IPS-15b (cell line): ENCODE results near the gene PEAK1.
A peak's percentile ranks its signal among the peaks of the same experiment; 100 is the strongest.

Experiments used
- H3K27me3 ChIP-seq: one replicate; pipeline ENCODE4 v1.6.1; 2013; ENCODE audit warnings: low read length; ENCODE audit not compliant: control insufficient read depth, insufficient read depth
- H3K36me3 ChIP-seq: one replicate; pipeline ENCODE4 v1.6.1; 2013; ENCODE audit warnings: low read length; ENCODE audit not compliant: control insufficient read depth, insufficient read depth
- H3K4me1 ChIP-seq: one replicate; pipeline ENCODE4 v1.6.1; 2013; ENCODE audit warnings: mild to moderate bottlenecking, low read length; ENCODE audit not compliant: control insufficient read depth, insufficient read depth
- H3K4me3 ChIP-seq: one replicate; pipeline ENCODE4 v1.5.1; 2013; ENCODE audit warnings: low read depth, low read length
- H3K9ac ChIP-seq: one replicate; pipeline ENCODE4 v1.6.1; 2013; ENCODE audit warnings: low read depth, mild to moderate bottlenecking, low read length
- H3K9me3 ChIP-seq: one replicate; pipeline ENCODE4 v1.6.1; 2013; ENCODE audit warnings: mild to moderate bottlenecking, low read length; ENCODE audit not compliant: control insufficient read depth, insufficient read depth

Gene PEAK1, protein sequence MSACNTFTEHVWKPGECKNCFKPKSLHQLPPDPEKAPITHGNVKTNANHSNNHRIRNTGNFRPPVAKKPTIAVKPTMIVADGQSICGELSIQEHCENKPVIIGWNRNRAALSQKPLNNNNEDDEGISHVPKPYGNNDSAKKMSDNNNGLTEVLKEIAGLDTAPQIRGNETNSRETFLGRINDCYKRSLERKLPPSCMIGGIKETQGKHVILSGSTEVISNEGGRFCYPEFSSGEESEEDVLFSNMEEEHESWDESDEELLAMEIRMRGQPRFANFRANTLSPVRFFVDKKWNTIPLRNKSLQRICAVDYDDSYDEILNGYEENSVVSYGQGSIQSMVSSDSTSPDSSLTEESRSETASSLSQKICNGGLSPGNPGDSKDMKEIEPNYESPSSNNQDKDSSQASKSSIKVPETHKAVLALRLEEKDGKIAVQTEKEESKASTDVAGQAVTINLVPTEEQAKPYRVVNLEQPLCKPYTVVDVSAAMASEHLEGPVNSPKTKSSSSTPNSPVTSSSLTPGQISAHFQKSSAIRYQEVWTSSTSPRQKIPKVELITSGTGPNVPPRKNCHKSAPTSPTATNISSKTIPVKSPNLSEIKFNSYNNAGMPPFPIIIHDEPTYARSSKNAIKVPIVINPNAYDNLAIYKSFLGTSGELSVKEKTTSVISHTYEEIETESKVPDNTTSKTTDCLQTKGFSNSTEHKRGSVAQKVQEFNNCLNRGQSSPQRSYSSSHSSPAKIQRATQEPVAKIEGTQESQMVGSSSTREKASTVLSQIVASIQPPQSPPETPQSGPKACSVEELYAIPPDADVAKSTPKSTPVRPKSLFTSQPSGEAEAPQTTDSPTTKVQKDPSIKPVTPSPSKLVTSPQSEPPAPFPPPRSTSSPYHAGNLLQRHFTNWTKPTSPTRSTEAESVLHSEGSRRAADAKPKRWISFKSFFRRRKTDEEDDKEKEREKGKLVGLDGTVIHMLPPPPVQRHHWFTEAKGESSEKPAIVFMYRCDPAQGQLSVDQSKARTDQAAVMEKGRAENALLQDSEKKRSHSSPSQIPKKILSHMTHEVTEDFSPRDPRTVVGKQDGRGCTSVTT (N-terminal part only)

DNA sequence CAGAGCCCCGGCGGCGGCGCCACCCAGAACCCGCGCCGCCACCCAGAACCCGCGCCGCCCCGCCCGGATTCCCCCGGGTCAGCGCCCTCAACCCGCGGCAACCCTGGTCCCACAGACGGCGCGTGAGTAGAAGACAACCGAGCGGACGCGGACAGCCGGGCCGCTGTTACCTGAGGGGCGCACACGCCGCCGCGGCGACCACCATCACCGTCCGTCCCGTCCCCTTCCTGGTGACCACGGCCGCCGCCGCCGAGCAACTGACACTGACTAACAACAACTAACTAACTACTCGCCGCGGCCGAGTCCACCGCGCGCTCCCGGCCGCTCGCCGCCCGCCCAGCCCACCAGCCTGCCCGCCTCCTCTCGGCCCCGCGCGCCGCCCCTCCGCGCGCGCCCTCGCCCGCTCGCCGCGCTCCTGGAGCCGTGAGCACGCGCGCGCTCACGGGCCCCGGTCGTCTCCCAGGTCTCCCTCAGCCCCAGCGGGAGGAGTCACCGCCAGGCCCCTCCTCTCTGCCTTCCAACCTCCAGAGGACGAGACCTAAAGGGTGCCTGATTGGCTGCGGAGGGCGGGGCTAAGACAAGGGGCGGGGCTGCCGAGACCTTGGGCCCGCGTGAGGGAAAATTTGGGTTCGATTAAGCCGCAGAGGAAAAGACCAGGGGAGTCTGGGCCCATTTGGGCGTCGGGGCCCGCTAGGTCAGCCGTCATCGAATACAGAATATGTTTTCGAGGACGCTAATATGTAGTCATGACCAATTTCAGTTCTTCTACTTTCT, at the start of gene PEAK1:
Gene PEAK1 (minus strand): TSS at position 269 of the 774 bp plus-strand sequence. CDS start 238,178 bp downstream, outside the sequence.
- peak within 1 kb of the TSS; percentile 95 for H3K4me3 ChIP-seq
- peaks cover 33% of the 10 kb centered on the region for H3K4me1 ChIP-seq
- H3K27me3 ChIP-seq, result peaks cover 9% of the 10 kb centered on the region
- H3K36me3 ChIP-seq, result no peaks in the 10 kb centered on the region
- peak within 1 kb of the TSS; percentile 93 for H3K9ac ChIP-seq
- no peaks in the 10 kb centered on the region for H3K9me3 ChIP-seq

DNA sequence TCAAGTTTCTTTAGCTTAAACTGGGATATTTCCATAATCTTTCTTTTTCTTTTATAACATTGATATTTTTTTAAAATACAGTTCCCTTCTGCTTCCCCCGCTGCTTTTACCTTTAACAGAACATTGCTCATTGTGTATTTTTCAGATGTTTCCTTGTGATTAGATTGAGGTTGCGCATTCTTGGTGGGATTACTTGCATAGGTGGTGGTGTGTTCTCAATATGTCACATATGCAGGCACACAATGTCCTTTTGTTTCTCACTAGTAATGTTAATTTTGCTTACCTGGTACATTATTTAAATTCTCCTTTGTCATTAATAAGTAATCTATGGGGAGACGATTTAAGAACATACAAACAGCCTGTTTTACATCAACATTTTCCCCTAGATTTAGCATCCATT, 49.0 kb upstream of the PEAK1 start:
- Histone ChIP-seq H3K4me3 (no peak overlapping the region), H3K9me3 (no peaks in the 10 kb centered on the region), H3K36me3 (no peaks in the 10 kb centered on the region), H3K4me1 (peaks cover 16% of the 10 kb centered on the region), H3K27me3 (no peaks in the 10 kb centered on the region), H3K9ac (no peak overlapping the region)

DNA sequence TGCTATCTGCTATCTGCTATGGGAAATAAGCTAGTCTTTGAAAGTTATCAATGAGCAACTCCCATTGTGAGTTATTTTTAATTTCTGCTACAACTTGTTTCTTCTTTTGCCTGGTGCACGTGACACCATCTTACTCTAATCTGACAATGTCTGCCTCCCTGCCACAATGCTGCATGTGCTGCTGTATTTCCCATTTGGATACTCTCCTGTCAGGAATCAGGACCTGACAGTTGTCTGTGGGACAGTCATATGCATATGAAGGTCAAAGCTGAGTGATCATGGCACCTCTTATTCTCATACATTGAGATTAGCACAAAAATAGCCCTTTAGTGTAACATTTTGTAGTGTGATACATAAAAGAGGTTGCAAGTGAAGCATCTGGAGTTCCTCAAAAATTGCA, 46.6 kb upstream of the PEAK1 start:
- Histone ChIP-seq H3K27me3 (no peaks in the 10 kb centered on the region), H3K4me1 (peaks cover 16% of the 10 kb centered on the region), H3K4me3 (no peak overlapping the region), H3K36me3 (no peaks in the 10 kb centered on the region), H3K9ac (no peak overlapping the region), H3K9me3 (no peaks in the 10 kb centered on the region)

DNA sequence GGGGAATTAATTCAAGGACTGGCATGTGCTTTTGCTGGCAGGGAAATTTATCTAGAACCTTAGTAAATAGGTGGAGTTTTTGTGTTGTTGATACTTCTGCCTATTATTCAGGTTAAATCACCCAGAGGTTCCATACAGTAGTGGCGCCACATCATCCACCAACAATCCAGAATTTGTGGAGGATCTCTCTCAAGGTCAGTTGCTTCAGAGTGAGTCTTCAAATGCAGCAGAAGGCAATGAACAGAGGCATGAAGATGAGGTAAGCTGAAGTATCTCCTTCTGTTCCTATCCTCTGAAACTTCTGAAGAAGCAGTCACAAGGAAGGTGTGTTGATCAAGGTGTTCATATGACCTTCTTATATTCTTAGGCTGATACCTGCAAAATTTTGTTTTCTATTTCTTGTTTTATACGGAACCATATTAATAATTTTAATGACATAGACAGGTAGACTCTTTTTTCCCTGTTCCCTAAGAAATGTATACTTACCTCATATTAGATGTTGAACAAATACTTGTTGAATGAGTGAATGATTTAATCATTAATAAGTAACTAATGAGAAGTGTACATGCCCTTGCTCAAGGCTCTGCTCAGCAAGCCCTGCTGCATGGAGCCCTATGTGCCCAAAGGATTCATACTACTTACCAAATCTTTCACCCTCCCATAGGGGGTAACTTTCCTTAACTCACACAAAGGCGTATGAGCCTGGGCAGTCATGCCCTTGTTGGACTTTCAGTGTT, 44.4 kb upstream of the PEAK1 start:
- Histone ChIP-seq H3K36me3 (no peaks in the 10 kb centered on the region), H3K4me3 (no peak overlapping the region), H3K9ac (no peak overlapping the region), H3K9me3 (no peaks in the 10 kb centered on the region), H3K27me3 (no peaks in the 10 kb centered on the region), H3K4me1 (peaks cover 16% of the 10 kb centered on the region)

DNA sequence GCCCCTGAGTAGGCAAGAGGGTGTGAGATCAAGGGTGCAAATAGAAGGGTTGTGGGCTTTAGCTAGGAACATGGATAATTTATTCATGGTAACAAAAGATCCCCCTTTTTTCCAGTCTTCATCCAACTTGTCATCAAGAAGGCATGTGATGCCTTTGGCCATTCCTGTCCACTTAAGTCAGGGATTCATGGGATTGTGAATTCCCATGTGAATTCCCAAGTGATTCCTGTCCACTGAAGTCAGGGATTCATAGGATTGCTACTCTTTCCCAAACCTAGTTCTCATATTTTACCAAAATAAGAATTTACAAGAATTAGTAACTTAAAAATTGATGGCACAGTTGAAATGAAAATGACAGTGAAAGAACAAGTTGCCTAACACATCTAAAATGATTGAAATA, 41.6 kb upstream of the PEAK1 start:
- H3K4me1 ChIP-seq, result peaks cover 6% of the 10 kb centered on the region
- H3K36me3 ChIP-seq, result no peaks in the 10 kb centered on the region
- H3K27me3 ChIP-seq, result no peaks in the 10 kb centered on the region
- no peaks in the 10 kb centered on the region for H3K9me3 ChIP-seq
- H3K4me3 ChIP-seq, result no peak overlapping the region
- H3K9ac ChIP-seq, result no peak overlapping the region

DNA sequence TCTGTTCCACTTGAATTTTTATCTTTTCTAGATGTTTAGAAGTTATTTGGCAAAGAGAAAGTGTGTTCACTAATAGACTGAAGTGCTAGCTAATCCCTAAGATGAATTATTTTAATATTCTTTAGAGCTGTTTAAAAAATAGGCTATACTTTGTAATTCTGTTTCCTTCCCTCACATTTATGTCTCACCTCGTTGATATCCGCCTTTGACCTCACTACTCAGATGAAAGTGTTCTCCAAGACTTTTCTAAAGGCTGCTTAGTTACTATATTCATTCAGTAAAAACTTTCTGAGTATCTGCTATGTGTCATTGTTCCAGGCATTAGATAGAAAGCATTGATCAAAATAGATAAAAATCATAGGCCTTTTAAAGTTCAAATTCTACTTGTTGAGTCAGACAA, 39.1 kb upstream of the PEAK1 start:
- H3K4me1 ChIP-seq, result peaks cover 6% of the 10 kb centered on the region

DNA sequence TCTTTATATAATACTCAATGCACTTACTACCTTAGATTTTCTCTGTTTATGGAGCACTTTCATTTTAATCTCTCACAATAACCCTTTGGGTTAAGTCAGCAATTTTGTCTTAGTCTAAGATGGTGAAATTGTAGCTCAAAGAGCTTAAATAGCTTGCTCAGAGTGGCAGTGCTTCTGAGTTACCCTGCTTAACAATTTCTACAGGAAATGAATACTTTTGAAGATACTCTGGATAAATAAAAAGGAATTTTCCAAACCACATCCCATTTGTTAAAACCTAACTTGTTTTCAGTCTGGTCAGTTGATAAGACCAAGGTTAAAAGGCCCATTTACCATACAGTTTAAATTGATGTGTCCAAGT, 38.0 kb upstream of the PEAK1 start:
- Histone ChIP-seq H3K4me1 (peaks cover 6% of the 10 kb centered on the region), H3K36me3 (no peaks in the 10 kb centered on the region), H3K9me3 (no peaks in the 10 kb centered on the region), H3K27me3 (no peaks in the 10 kb centered on the region), H3K4me3 (no peak overlapping the region), H3K9ac (no peak overlapping the region)

More for the DNA sequence above, 39.1 kb upstream of the PEAK1 start:
- H3K9ac ChIP-seq, result no peak overlapping the region
- no peaks in the 10 kb centered on the region for H3K27me3 ChIP-seq
- no peak overlapping the region for H3K4me3 ChIP-seq
- no peaks in the 10 kb centered on the region for H3K9me3 ChIP-seq
- no peaks in the 10 kb centered on the region for H3K36me3 ChIP-seq

DNA sequence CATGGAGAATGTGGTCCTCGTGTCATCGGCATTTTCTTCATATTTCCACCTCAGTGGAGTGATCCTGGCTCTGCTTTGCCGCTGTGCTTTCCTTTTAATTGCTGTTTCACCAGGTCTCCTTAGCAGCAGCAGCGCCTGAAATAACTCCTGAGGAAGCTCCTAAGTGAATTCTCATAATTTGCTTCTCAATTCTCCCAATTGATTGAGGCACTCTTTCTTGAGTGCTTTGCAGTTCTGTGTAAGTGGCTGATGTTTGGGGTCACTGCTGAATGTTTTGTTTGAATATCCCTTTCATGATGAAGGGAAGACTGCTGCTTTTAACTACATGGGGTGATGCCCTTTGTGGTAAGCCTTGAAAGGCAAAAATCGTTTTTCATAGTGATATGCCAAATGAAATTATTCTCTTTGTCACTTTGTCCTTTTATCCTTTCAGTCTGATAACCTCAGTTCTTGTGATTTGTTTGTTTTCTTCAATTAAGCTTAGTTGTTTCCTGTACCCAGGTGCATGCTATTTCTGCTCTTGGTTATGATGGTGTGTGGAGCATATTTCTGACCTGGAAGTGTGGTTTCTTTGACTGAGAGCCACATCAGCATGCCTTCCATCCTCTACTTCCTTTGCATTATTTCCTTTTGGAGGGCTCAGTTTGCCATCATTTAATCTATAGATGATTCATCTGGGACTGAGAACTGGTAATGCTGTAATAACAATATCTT, 37.4 kb upstream of the PEAK1 start:
- H3K9me3 ChIP-seq, result no peaks in the 10 kb centered on the region
- H3K27me3 ChIP-seq, result no peaks in the 10 kb centered on the region
- no peak overlapping the region for H3K9ac ChIP-seq
- H3K36me3 ChIP-seq, result no peaks in the 10 kb centered on the region
- peaks cover 6% of the 10 kb centered on the region for H3K4me1 ChIP-seq
- H3K4me3 ChIP-seq, result no peak overlapping the region

DNA sequence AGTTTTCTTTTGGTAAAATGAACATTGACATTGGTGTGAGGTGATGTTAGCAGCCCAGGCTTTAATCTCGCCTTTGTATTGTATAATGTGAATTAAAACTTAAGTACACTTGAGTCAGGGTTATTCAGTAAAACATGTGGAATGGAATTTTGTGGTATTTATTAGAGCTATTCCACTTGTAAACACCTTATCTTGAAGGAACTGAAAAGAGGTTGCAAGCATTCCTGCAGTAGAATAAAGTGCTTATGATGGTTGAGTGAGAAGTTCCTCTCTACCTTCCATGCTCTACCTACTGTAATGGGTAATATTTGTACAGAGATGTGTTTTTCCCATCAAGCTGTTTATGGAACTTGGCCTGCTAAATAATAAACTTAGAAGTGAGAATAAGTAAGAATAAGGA, 36.8 kb upstream of the PEAK1 start:
- Histone ChIP-seq H3K4me3 (no peak overlapping the region), H3K4me1 (peaks cover 6% of the 10 kb centered on the region), H3K36me3 (no peaks in the 10 kb centered on the region), H3K9me3 (no peaks in the 10 kb centered on the region), H3K27me3 (no peaks in the 10 kb centered on the region), H3K9ac (no peak overlapping the region)

DNA sequence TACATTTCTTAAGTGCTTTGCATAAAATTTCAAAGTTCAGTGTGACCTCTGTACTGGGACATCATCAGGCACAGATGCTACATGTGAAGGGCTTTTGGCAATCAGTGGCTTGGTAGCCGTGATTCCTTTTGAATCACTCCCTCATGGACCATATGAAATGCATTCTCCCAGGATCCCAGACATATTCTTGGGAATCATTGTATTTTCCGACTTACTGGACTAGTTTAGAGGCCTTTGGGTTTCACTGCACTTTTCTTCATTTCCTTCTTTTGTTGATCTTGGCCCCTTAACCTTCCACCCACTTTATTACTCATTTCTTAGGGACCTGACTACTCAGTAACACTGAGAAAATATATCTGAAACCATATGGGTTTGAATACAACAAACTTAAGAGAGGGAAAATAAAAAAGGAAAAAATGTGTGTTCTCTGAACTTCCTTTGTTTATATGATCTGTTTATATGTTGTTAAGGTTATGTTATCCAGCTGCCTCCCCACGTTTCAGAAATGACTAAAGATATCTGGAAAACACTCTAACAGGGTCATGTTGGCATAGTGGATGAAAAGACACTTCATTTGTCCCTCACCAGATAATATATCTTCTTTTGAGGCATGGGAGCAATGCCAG, 35.9 kb upstream of the PEAK1 start:
- Histone ChIP-seq H3K36me3 (no peaks in the 10 kb centered on the region), H3K27me3 (no peaks in the 10 kb centered on the region)

More for the DNA sequence above, 35.9 kb upstream of the PEAK1 start:
- H3K4me1 ChIP-seq, result peaks cover 6% of the 10 kb centered on the region
- H3K4me3 ChIP-seq, result no peak overlapping the region
- no peaks in the 10 kb centered on the region for H3K9me3 ChIP-seq
- H3K9ac ChIP-seq, result no peak overlapping the region
